GM23338 (cell line): ENCODE data around the gene SH3RF3. TPM values are rescaled to one million over a fixed set of nuclear protein-coding genes. Genes with fewer than 3 reads are reported as not detected.
A peak's percentile ranks its signal among the peaks of the same experiment; 100 is the strongest.

Experiments used
- ATAC-seq: fragments of 200-7000 bp; cut with Tn5 transposase; 3 replicates; pipeline ENCODE4 v1.9.1; 2020
- DNase-seq: peaks from one replicate; pipeline ENCODE4 v3.0.0-alpha.2; 2015; ENCODE audit warnings: low spot score
- H2AFZ ChIP-seq: fragments of 200-600 bp; sonication (generic); 2 replicates; pipeline ENCODE4 v1.8.0; 2016; ENCODE audit warnings: antibody characterized with exemption, mild to moderate bottlenecking, moderate library complexity
- H3F3A ChIP-seq: fragments of 200-600 bp; sonication (generic); replicated peaks from 2 replicates; pipeline ENCODE4 v1.8.0; 2017; ENCODE audit warnings: antibody characterized with exemption, mixed run types, low read depth
- H3K27ac ChIP-seq: fragments of 200-600 bp; sonication (generic); 2 replicates; pipeline ENCODE4 v1.6.1; 2016; ENCODE audit warnings: low read depth
- H3K27me3 ChIP-seq: fragments of 200-600 bp; sonication (generic); 2 replicates; pipeline ENCODE4 v1.8.0; 2016; ENCODE audit warnings: mild to moderate bottlenecking, mixed run types, moderate library complexity; ENCODE audit not compliant: insufficient read depth
- H3K36me3 ChIP-seq: fragments of 200-600 bp; sonication (generic); 2 replicates; pipeline ENCODE4 v1.8.0; 2016; ENCODE audit warnings: mild to moderate bottlenecking; ENCODE audit not compliant: insufficient read depth
- H3K4me1 ChIP-seq: fragments of 200-600 bp; sonication (generic); 2 replicates; pipeline ENCODE4 v1.8.0; 2016; ENCODE audit warnings: mild to moderate bottlenecking, moderate library complexity; ENCODE audit not compliant: insufficient read depth
- H3K4me2 ChIP-seq: fragments of 200-600 bp; sonication (generic); 2 replicates; pipeline ENCODE4 v1.7.1; 2017; ENCODE audit warnings: mixed run types
- H3K4me3 ChIP-seq: fragments of 200-600 bp; sonication (generic); 2 replicates; pipeline ENCODE4 v1.6.1; 2016; ENCODE audit warnings: mixed run types
- H3K79me2 ChIP-seq: fragments of 200-600 bp; sonication (generic); replicated peaks from 2 replicates; pipeline ENCODE4 v1.8.0; 2017; ENCODE audit warnings: mild to moderate bottlenecking; ENCODE audit not compliant: insufficient read depth
- H3K9me2 ChIP-seq: fragments of 200-600 bp; sonication (generic); 2 replicates; pipeline ENCODE4 v1.8.0; 2017; ENCODE audit not compliant: insufficient read depth
- H4K20me1 ChIP-seq: fragments of 200-600 bp; sonication (generic); replicated peaks from 2 replicates; pipeline ENCODE4 v1.8.0; 2017; ENCODE audit warnings: mild to moderate bottlenecking; ENCODE audit not compliant: insufficient read depth
- H3K27ac Mint-ChIP-seq: 2 replicates; pipeline ENCODE4 v1.8.0; 2020; ENCODE audit warnings: inconsistent platforms, mild to moderate bottlenecking, moderate library complexity, mixed read lengths
- H3K27me3 Mint-ChIP-seq: 3 replicates; pipeline ENCODE4 v1.8.0; 2022; ENCODE audit warnings: low read depth, mild to moderate bottlenecking, moderate library complexity, mixed read lengths, inconsistent platforms; ENCODE audit not compliant: insufficient read depth, poor library complexity
- H3K36me3 Mint-ChIP-seq: 3 replicates; pipeline ENCODE4 v1.8.0; 2021; ENCODE audit warnings: low read depth, mild to moderate bottlenecking, inconsistent platforms, moderate library complexity, mixed read lengths
- H3K4me1 Mint-ChIP-seq: 3 replicates; pipeline ENCODE4 v1.8.0; 2020; ENCODE audit warnings: mild to moderate bottlenecking, inconsistent platforms, mixed read lengths
- H3K4me3 Mint-ChIP-seq: 3 replicates; pipeline ENCODE4 v1.8.0; 2021; ENCODE audit warnings: moderate library complexity, mild to moderate bottlenecking, inconsistent platforms, mixed read lengths
- H3K9me3 Mint-ChIP-seq: 3 replicates; pipeline ENCODE4 v1.8.0; 2020; ENCODE audit warnings: moderate library complexity, mild to moderate bottlenecking, inconsistent platforms, mixed read lengths
- CREB1 ChIP-seq: fragments of 250-450 bp; sonication (Bioruptor Pico); IDR thresholded peaks from 2 replicates; pipeline ENCODE4 v1.5.0; 2020; ENCODE audit warnings: low read depth, mild to moderate bottlenecking, moderate library complexity
- CTCF ChIP-seq, 2 experiments: fragments of 200-600 bp in 1 of 2; sonication (generic) in 1 of 2; conservative IDR thresholded peaks; 2 replicates each; pipeline versions ENCODE4 v1.5.1 to v1.6.1; 2016 to 2017; ENCODE audit warnings: antibody characterized with exemption in 2 of 2, low read depth in 2 of 2, mild to moderate bottlenecking in 2 of 2, moderate library complexity in 1 of 2
- EZH2 ChIP-seq: fragments of 200-600 bp; sonication (generic); IDR thresholded peaks from one replicate; pipeline ENCODE4 v1.8.0; 2017; ENCODE audit warnings: antibody characterized with exemption, mild to moderate bottlenecking, low read depth; ENCODE audit not compliant: unreplicated experiment
- EZH2phosphoT487 ChIP-seq: fragments of 200-600 bp; sonication (generic); IDR thresholded peaks from one replicate; pipeline ENCODE4 v1.8.1; 2018; ENCODE audit warnings: antibody characterized with exemption; ENCODE audit not compliant: unreplicated experiment
- JUNB ChIP-seq: IDR thresholded peaks from one replicate; pipeline ENCODE4 v1.6.1; 2016; ENCODE audit warnings: antibody characterized with exemption; ENCODE audit not compliant: unreplicated experiment
- POLR2AphosphoS5 ChIP-seq: IDR thresholded peaks from 2 replicates; pipeline ENCODE4 v1.6.1; 2016; ENCODE audit warnings: antibody characterized with exemption, low read depth
- STAT1 ChIP-seq: IDR thresholded peaks from one replicate; pipeline ENCODE4 v1.6.1; 2016; ENCODE audit warnings: antibody characterized with exemption; ENCODE audit not compliant: unreplicated experiment
- ZNF114 ChIP-seq: fragments of 250-450 bp; sonication (Bioruptor Pico); IDR thresholded peaks from 2 replicates; pipeline ENCODE4 v1.5.0; 2020; ENCODE audit warnings: mild to moderate bottlenecking, moderate library complexity
- ZNF331 ChIP-seq: fragments of 250-450 bp; sonication (Bioruptor Pico); IDR thresholded peaks from 2 replicates; pipeline ENCODE4 v1.5.0; 2020; ENCODE audit warnings: low read depth, mild to moderate bottlenecking, moderate library complexity
- polyA plus RNA-seq: library from polyadenylated mRNA; unstranded; fragments of >200 nt; fragmentation: Nextera tagmentation; extraction: Ambion mirVana; gene quantifications from 2 replicates; pipeline ENCODE4 v1.2.1, GENCODE V29; 2016
- total RNA-seq: library from RNA; depleted of rRNA; stranded (reverse); fragments of >200 nt; shearing (Covaris generic); gene quantifications from 2 replicates; pipeline ENCODE4 v1.2.3, GENCODE V29; 2014
- TF ChIP-seq, protein P1 (sequence below): IDR thresholded peaks from 2 replicates; pipeline ENCODE4 v1.6.1; 2016; ENCODE audit warnings: antibody characterized with exemption
- TF ChIP-seq, protein P2 (sequence below): IDR thresholded peaks from one replicate; pipeline ENCODE4 v1.6.1; 2018; ENCODE audit warnings: antibody characterized with exemption; ENCODE audit not compliant: unreplicated experiment

Gene SH3RF3
- total and polyA plus RNA-seq, 2 experiments from 2014 or later = 0.11 to 0.63 TPM

DNA sequence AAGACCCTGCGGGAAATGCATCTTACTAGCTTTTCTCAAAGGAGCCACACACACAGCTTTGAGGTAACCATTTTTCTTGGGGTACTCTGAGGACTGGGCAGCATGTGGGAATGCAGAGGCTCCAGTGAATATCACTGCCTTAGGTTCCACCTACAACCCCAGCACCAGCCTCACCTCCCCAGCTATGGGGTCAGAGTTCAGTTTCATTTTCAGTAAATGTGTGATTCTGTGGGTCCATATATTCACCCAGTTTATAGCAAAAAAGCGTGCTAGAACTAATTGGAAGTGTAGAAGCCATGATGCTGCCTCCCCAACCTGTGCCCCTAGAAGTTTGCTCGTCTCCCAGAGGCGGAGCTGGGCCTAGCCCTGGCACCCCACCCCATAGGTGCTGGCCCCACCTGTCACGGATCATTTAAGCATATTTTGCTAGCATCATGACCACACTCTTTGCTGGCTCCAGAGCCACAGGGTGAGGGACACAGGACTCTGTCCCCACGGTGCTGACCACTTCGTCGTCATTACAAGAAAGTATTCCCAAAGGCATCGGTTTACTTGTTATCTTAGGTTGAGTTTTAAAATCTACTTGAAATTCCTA is 57.7 kb downstream of the SH3RF3 start (continued):
- TF ChIP-seq EZH2phosphoT487 (no peak), JUNB (no peak), EZH2 (no peak), CREB1 (CRISPR knock-in tag) (no peak), ZNF331 (CRISPR knock-in tag) (no peak), CTCF (conservative IDR thresholded peaks at IDR 0.05; ENCODE audit: low read depth in 2 of 2) (no peak)
- TF ChIP-seq, protein P1, sequence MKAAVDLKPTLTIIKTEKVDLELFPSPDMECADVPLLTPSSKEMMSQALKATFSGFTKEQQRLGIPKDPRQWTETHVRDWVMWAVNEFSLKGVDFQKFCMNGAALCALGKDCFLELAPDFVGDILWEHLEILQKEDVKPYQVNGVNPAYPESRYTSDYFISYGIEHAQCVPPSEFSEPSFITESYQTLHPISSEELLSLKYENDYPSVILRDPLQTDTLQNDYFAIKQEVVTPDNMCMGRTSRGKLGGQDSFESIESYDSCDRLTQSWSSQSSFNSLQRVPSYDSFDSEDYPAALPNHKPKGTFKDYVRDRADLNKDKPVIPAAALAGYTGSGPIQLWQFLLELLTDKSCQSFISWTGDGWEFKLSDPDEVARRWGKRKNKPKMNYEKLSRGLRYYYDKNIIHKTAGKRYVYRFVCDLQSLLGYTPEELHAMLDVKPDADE = no peak

- Mint-ChIP-seq H3K36me3 (no peaks in the 10 kb centered on the region), H3K4me1 (no peaks in the 10 kb centered on the region), H3K9me3 (no peaks in the 10 kb centered on the region), H3K4me3 (no peak overlapping the region), H3K27me3 (no peaks in the 10 kb centered on the region), H3K27ac (no peak overlapping the region)
- H3K4me2 ChIP-seq = no peak overlapping the region
- TF ChIP-seq ZNF331 (CRISPR knock-in tag) (no peak), ZNF114 (CRISPR knock-in tag) (no peak), CREB1 (CRISPR knock-in tag) (no peak), EZH2 (no peak), STAT1 (no peak), JUNB (no peak), EZH2phosphoT487 (no peak), POLR2AphosphoS5 (no peak)
- TF ChIP-seq, protein P2, sequence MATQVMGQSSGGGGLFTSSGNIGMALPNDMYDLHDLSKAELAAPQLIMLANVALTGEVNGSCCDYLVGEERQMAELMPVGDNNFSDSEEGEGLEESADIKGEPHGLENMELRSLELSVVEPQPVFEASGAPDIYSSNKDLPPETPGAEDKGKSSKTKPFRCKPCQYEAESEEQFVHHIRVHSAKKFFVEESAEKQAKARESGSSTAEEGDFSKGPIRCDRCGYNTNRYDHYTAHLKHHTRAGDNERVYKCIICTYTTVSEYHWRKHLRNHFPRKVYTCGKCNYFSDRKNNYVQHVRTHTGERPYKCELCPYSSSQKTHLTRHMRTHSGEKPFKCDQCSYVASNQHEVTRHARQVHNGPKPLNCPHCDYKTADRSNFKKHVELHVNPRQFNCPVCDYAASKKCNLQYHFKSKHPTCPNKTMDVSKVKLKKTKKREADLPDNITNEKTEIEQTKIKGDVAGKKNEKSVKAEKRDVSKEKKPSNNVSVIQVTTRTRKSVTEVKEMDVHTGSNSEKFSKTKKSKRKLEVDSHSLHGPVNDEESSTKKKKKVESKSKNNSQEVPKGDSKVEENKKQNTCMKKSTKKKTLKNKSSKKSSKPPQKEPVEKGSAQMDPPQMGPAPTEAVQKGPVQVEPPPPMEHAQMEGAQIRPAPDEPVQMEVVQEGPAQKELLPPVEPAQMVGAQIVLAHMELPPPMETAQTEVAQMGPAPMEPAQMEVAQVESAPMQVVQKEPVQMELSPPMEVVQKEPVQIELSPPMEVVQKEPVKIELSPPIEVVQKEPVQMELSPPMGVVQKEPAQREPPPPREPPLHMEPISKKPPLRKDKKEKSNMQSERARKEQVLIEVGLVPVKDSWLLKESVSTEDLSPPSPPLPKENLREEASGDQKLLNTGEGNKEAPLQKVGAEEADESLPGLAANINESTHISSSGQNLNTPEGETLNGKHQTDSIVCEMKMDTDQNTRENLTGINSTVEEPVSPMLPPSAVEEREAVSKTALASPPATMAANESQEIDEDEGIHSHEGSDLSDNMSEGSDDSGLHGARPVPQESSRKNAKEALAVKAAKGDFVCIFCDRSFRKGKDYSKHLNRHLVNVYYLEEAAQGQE = no peak
- H3K79me2 ChIP-seq = no peaks in the 10 kb centered on the region
- no peaks in the 10 kb centered on the region for H3K36me3 ChIP-seq
- no peaks in the 10 kb centered on the region for H4K20me1 ChIP-seq
- H3F3A ChIP-seq = no peaks in the 10 kb centered on the region
- H3K27me3 ChIP-seq = no peaks in the 10 kb centered on the region
- H3K4me3 ChIP-seq = no peak overlapping the region
- DNase-seq = no peak
- H2AFZ ChIP-seq = peak overlapping the region; percentile 18; the same call in 1 of the 2 replicates
- no peak for ATAC-seq
- no peak overlapping the region for H3K27ac ChIP-seq
- H3K4me1 ChIP-seq = no peaks in the 10 kb centered on the region
- H3K9me2 ChIP-seq = no peaks in the 10 kb centered on the region
Measured at GRCh38 chr2:109187711-109188495, 58.9 kb downstream of the SH3RF3 start.
